Measurements from ENCODE around the gene GNG12.

GNG12 gene

GRCh38 chr1:67677930-67678329 lies 155.3 kb downstream of the GNG12 start:
- DNase-seq (ENCODE audit: low spot score), result no peak
- ChIA-PET POLR2A (ENCODE audit: low non-redundant PET) (no interaction called here), CTCF (interaction anchor here (0.6 to 1.1 kb wide), 3 partner anchors 94 to 384 kb away, joined by 3 to 4 read pairs (median 4); no protein-coding TSS in a partner anchor)
- TF ChIP-seq, protein P1, sequence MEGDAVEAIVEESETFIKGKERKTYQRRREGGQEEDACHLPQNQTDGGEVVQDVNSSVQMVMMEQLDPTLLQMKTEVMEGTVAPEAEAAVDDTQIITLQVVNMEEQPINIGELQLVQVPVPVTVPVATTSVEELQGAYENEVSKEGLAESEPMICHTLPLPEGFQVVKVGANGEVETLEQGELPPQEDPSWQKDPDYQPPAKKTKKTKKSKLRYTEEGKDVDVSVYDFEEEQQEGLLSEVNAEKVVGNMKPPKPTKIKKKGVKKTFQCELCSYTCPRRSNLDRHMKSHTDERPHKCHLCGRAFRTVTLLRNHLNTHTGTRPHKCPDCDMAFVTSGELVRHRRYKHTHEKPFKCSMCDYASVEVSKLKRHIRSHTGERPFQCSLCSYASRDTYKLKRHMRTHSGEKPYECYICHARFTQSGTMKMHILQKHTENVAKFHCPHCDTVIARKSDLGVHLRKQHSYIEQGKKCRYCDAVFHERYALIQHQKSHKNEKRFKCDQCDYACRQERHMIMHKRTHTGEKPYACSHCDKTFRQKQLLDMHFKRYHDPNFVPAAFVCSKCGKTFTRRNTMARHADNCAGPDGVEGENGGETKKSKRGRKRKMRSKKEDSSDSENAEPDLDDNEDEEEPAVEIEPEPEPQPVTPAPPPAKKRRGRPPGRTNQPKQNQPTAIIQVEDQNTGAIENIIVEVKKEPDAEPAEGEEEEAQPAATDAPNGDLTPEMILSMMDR (conservative IDR thresholded peaks at IDR 0.05; ENCODE audit: low read depth), result no peak
- H3K27ac ChIP-seq, result no peak overlapping the region

- ChIA-PET POLR2A (ENCODE audit: low non-redundant PET) (no interaction called here), CTCF (interaction anchor here (0.6 kb wide), 1 partner anchor 385 kb away, joined by 4 read pairs; no protein-coding TSS in a partner anchor)
- no peak for DNase-seq (ENCODE audit: low spot score)
- H3K27ac ChIP-seq, result no peak overlapping the region
- TF ChIP-seq, protein P1 (conservative IDR thresholded peaks at IDR 0.05; ENCODE audit: low read depth), result no peak
Observed at GRCh38 chr1:67677408-67677807, 155.9 kb downstream of the GNG12 start.

- H3K27ac ChIP-seq, result no peak overlapping the region
- POLR2A ChIA-PET (ENCODE audit: low non-redundant PET), result no interaction called here
- CTCF ChIA-PET, result no interaction called here
- TF ChIP-seq, protein P1 (conservative IDR thresholded peaks at IDR 0.05; ENCODE audit: low read depth), result no peak
- DNase-seq (ENCODE audit: low spot score), result no peak
Observed at GRCh38 chr1:67676946-67677345, 156.3 kb downstream of the GNG12 start.

DNA sequence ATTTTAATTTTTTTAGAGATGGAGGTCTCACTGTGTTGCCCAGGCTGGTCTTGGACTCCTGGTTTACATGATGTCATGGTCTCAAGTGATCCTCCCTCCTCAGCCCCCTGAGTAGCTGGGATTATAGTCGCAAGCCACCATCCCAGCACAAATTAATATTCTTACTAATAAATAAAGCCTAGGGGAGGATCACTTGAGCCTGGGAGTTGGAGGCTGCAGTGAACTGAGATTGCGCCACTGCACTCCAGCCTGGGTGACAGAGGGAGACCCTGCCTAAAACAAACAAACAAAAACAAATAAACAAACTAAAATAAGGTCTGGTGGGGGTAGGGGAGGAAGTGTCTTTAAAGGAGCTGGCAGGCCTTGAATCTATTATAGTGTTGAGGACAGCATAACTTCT lies 157.0 kb downstream of the GNG12 start:
- no peak for DNase-seq (ENCODE audit: low spot score)
- no peak overlapping the region for H3K27ac ChIP-seq
- ChIA-PET CTCF (interaction anchor here (0.5 to 0.6 kb wide), 2 partner anchors 147 to 157 kb away, joined by 3 read pairs; partner anchors contain the start of gene GNG12), POLR2A (ENCODE audit: low non-redundant PET) (no interaction called here)
- TF ChIP-seq, protein P1 (conservative IDR thresholded peaks at IDR 0.05; ENCODE audit: low read depth), result no peak

GRCh38 chr1:67675800-67676199 lies 157.5 kb downstream of the GNG12 start:
- TF ChIP-seq, protein P1 (conservative IDR thresholded peaks at IDR 0.05; ENCODE audit: low read depth), result no peak
- DNase-seq (ENCODE audit: low spot score), result no peak
- CTCF ChIA-PET, result interaction anchor here (0.5 to 0.6 kb wide), 2 partner anchors 146 to 157 kb away, joined by 3 read pairs; partner anchors contain the start of gene GNG12
- H3K27ac ChIP-seq, result no peak overlapping the region
- POLR2A ChIA-PET (ENCODE audit: low non-redundant PET), result no interaction called here

- TF ChIP-seq, protein P1 (conservative IDR thresholded peaks at IDR 0.05; ENCODE audit: low read depth), result no peak
- DNase-seq (ENCODE audit: low spot score), result no peak
- ChIA-PET POLR2A (ENCODE audit: low non-redundant PET) (no interaction called here), CTCF (interaction anchor here (1.0 kb wide), 1 partner anchor 114 kb away, joined by 4 read pairs; no protein-coding TSS in a partner anchor)
- H3K27ac ChIP-seq, result no peak overlapping the region
Observed at GRCh38 chr1:67674260-67675011, 158.8 kb downstream of the GNG12 start.

Data from RWPE1 (cell line).